AG04449 (cell line): ENCODE results near the gene CAPN2.
A peak's percentile ranks its signal among the peaks of the same experiment; 100 is the strongest.

ENCODE experiments used
- CTCF ChIA-PET: fragments of 350-600 bp; formaldehyde crosslinking; extraction: SDS; loops from one replicate; lab custom pipeline; 2021; ENCODE audit warnings: antibody characterized with exemption; lab: Yijun Ruan, JAX
- POLR2A ChIA-PET: fragments of 400-600, 350-600 bp; formaldehyde crosslinking; extraction: SDS; loops from one replicate; lab custom pipeline; 2020; ENCODE audit warnings: antibody characterized with exemption, inconsistent platforms; lab: Yijun Ruan, JAX
- DNase-seq: peaks from one replicate; pipeline ENCODE4 v3.0.0-alpha.2; 2010; ENCODE audit warnings: low read depth, low spot score
- H3K4me3 ChIP-seq: 2 replicates; pipeline ENCODE4 v1.5.1; 2011; ENCODE audit warnings: low read depth, mild to moderate bottlenecking, control low read depth, low read length
- CTCF ChIP-seq: IDR thresholded peaks from one replicate; pipeline ENCODE4 v1.5.1; 2011; ENCODE audit warnings: mild to moderate bottlenecking, moderate library complexity, low read length, control low read depth, inconsistent platforms; ENCODE audit not compliant: insufficient read depth; ENCODE audit errors: missing control alignments

CAPN2 gene

DNA sequence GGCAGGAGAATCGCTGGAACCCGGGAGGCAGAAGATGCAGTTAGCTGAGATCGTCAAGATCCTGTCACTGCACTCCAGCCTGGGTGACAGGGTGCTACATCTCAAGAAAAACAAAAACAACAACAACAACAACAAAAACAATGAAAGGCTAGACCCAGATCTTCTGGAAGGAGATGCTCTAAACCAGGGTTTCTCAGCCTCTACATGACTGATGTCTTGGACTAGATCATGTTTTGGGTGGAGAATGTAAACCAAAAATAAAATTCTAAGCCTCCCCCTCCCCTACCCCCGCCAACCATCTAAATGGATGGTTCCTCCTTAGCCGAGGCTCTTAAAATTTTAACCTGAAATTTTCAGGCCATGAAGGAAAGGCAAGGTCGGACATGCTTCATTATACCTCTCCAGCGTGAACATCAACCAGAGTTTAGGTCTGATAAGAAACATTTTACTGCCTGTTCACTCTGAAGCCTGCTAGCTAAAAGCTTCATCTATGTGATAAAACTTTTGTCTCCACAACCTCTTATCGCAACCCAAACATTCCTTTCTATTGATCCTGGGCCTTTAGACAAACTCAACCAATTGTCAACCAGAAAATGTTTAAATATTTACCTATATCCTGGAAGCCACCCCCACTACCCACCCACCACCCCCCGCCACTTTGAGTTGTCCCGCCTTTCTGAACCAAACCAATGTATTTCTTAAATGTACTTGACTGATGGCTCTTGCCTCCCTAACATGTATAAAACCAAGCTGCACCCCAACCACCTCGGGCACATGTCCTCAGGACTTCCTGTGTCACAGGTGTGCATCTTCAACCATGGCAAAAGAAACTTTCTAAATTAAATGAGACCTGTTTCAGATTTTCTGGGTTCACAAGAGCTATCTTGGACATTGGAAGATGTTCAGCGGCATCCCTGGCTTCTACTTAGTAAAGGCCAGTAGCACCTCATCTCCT is 1.9 kb upstream of the CAPN2 start:
- no peak for TF ChIP-seq CTCF
- H3K4me3 ChIP-seq = no peak overlapping the region
- no peak for DNase-seq
- POLR2A ChIA-PET = interaction anchor here (1.0 kb wide), 1 partner anchor 9 kb away, joined by 4 read pairs; no protein-coding TSS in a partner anchor
- CTCF ChIA-PET = interaction anchor here (0.6 to 3.8 kb wide), 13 partner anchors 8 to 94 kb away, joined by 3 to 57 read pairs (median 5); no protein-coding TSS in a partner anchor

DNA sequence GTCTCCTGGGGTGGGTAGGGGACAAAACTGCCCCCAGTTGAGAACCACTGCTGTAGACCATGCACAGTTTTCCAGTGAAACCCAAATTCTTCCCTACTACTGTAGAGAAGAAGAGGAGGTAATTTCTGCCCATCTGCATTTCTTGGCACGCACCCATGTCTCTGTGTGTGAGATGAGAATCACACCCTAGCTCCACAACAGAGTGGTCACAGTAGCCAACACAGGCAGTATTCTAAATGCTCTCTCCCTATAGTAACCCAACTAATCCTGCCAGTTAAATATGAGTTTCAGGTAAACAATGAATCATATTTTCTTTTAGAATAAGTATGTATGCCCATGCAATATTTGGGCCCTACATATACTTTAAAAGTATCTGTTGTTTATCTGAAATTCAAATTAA is 1.2 kb upstream of the CAPN2 start:
- CTCF ChIA-PET = interaction anchor here (0.6 to 3.8 kb wide), 13 partner anchors 9 to 93 kb away, joined by 3 to 57 read pairs (median 5); no protein-coding TSS in a partner anchor
- POLR2A ChIA-PET = interaction anchor here (1.0 kb wide), 1 partner anchor 10 kb away, joined by 4 read pairs; no protein-coding TSS in a partner anchor
- no peak for TF ChIP-seq CTCF
- no peak overlapping the region for H3K4me3 ChIP-seq
- no peak for DNase-seq

DNA sequence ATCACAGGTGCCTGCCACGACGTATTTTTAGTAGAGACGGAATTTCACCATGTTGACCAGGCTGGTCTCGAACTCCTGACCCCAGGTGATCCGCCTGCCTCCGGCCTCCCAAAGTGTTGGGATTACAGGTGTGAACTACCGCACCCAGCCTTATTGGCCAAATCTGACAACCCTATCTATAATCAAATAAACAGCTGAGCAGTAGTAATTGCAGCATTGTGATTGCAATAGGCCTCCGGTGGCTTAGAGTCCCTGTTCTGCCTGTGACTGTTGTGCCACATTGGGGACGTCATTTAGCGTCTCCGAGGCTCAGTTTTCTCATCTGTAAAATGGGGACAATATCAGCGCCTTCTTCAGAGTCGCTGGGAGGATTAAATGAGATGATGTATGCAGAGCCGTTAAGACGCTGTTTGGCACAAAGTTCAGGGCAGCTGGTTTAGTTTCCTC is 569 bp upstream of the CAPN2 start:
- CTCF ChIA-PET = interaction anchor here (0.9 to 3.8 kb wide), 14 partner anchors 9 to 93 kb away, joined by 3 to 57 read pairs (median 4); no protein-coding TSS in a partner anchor
- POLR2A ChIA-PET = interaction anchor here (1.0 to 1.9 kb wide), 4 partner anchors 10 to 64 kb away, joined by 3 to 15 read pairs (median 4); no protein-coding TSS in a partner anchor
- no peak for DNase-seq
- TF ChIP-seq CTCF = no peak
- H3K4me3 ChIP-seq = peak overlapping the region; percentile 54

DNA sequence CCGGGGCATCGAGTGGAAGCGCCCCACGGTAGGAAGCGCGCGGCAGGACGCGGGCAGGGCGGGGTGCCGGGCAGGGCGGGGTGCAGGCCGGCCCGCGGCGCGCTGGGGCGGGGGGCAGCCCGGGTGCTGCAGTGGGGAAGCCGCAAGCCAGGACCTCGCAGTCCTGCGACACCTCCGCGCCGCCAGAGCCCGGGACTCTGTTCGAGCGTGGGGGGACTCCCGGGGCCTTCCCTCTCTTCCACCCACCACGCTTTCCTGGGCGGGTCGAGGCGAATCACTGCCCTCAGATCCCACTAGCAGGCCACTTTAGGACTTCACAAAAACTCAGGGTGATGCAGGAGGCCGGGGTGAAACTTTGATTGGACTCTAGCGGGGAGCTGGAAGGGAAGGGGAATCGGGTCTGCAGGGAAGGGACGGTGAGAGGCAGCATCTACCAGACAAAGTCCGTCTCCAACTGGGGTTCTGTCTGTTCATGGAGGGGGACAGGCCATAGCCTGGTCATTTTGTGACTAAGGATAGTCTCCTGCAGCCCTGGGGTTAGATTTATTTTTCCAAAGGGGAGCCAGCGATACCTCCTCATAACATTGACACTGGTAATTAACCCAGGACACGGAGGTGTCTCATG is 623 bp downstream of the CAPN2 start:
- peak overlapping the region; percentile 95 for H3K4me3 ChIP-seq
- CTCF ChIA-PET = interaction anchor here (0.6 to 3.8 kb wide), 14 partner anchors 8 to 133 kb away, joined by 3 to 57 read pairs (median 4); no protein-coding TSS in a partner anchor
- TF ChIP-seq CTCF = no peak
- POLR2A ChIA-PET = interaction anchor here (0.6 to 2.2 kb wide), 5 partner anchors 11 to 63 kb away, joined by 3 to 15 read pairs (median 5); no protein-coding TSS in a partner anchor
- DNase-seq = no peak

GRCh38 chr1:223713546-223714420 is 1.4 kb downstream of the CAPN2 start:
- peak overlapping the region; percentile 95 for H3K4me3 ChIP-seq
- ChIA-PET CTCF (interaction anchor here (0.6 to 1.6 kb wide), 4 partner anchors 13 to 133 kb away, joined by 3 to 4 read pairs (median 4); no protein-coding TSS in a partner anchor), POLR2A (interaction anchor here (1.5 to 2.2 kb wide), 3 partner anchors 10 to 62 kb away, joined by 5 to 15 read pairs (median 8); no protein-coding TSS in a partner anchor)
- DNase-seq = no peak
- no peak for TF ChIP-seq CTCF
